ENCODE data around the gene ASB18. TPM values are rescaled to one million over a fixed set of nuclear protein-coding genes. Genes with fewer than 3 reads are reported as not detected.

ASB18 gene
- total and polyA plus RNA-seq, 9 donors = not detected

GRCh38 chr2:236210536-236210935 lies 53.7 kb downstream of the ASB18 start:
- Histone ChIP-seq H3K27me3 (no peaks in the 10 kb centered on the region), H3K4me1 (ENCODE audit: insufficient read depth) (no peaks in the 10 kb centered on the region), H3K4me3 (no peak overlapping the region), H3K9me3 (no peaks in the 10 kb centered on the region), H3K36me3 (no peaks in the 10 kb centered on the region), H3K27ac (no peak overlapping the region)
- WGBS, 3 donors = 71 to 79% (median 75%) methylated on average over 8 of the region's 8 CpGs
- TF ChIP-seq EP300 (IDR thresholded peaks at IDR 0.05) (no peak), CTCF (IDR thresholded peaks at IDR 0.05) (no peak), POLR2A (IDR thresholded peaks at IDR 0.05) (no peak)
- intact Hi-C loops (cut with DNase I) = no loop called here
- no peak for DNase-seq

- 79 to 88% (median 79%) methylated on average over 5 of the region's 5 CpGs for WGBS, 3 donors
- DNase-seq = no peak
- intact Hi-C loops (cut with DNase I) = no loop called here
- TF ChIP-seq CTCF (IDR thresholded peaks at IDR 0.05) (no peak), EP300 (IDR thresholded peaks at IDR 0.05) (no peak), POLR2A (IDR thresholded peaks at IDR 0.05) (no peak)
- Histone ChIP-seq H3K27me3 (no peaks in the 10 kb centered on the region), H3K9me3 (peaks cover 0 to 3% of the 10 kb centered on the region in 2 donors), H3K4me1 (ENCODE audit: insufficient read depth) (no peaks in the 10 kb centered on the region), H3K4me3 (no peak overlapping the region), H3K27ac (no peak overlapping the region), H3K36me3 (no peaks in the 10 kb centered on the region)
Measured at GRCh38 chr2:236209996-236210395, 54.2 kb downstream of the ASB18 start.

GRCh38 chr2:236209535-236209934 lies 54.7 kb downstream of the ASB18 start:
- no peaks in the 10 kb centered on the region for H3K36me3 ChIP-seq
- H3K4me1 ChIP-seq (ENCODE audit: insufficient read depth) = no peaks in the 10 kb centered on the region
- TF ChIP-seq POLR2A (IDR thresholded peaks at IDR 0.05) (no peak), CTCF (IDR thresholded peaks at IDR 0.05) (no peak), EP300 (IDR thresholded peaks at IDR 0.05) (no peak)
- H3K4me3 ChIP-seq = no peak overlapping the region
- DNase-seq = no peak
- peaks cover 0 to 4% of the 10 kb centered on the region in 2 donors for H3K9me3 ChIP-seq
- WGBS, 3 donors = 63 to 67% (median 66%) methylated on average over 6 of the region's 6 CpGs
- intact Hi-C loops (cut with DNase I) = no loop called here
- H3K27me3 ChIP-seq = no peaks in the 10 kb centered on the region
- no peak overlapping the region for H3K27ac ChIP-seq

- Histone ChIP-seq H3K36me3 (no peaks in the 10 kb centered on the region), H3K9me3 (peaks cover 0 to 4% of the 10 kb centered on the region in 2 donors), H3K4me1 (ENCODE audit: insufficient read depth) (no peaks in the 10 kb centered on the region), H3K4me3 (no peak overlapping the region), H3K27me3 (no peaks in the 10 kb centered on the region), H3K27ac (no peak overlapping the region)
- no peak for DNase-seq
- TF ChIP-seq POLR2A (IDR thresholded peaks at IDR 0.05) (no peak), CTCF (IDR thresholded peaks at IDR 0.05) (no peak), EP300 (IDR thresholded peaks at IDR 0.05) (no peak)
- 68 to 73% (median 70%) methylated on average over 28 of the region's 28 CpGs for WGBS, 3 donors
- intact Hi-C loops (cut with DNase I) = no loop called here
Measured at GRCh38 chr2:236208019-236208926, 55.9 kb downstream of the ASB18 start.
